NOMO-1 treated with DMSO at 0.1 percent for 48 hours (cell line): ENCODE results near the gene MARCHF10.
A peak's percentile ranks its signal among the peaks of the same experiment; 100 is the strongest.

Source experiments
- DNase-seq: peaks from one replicate; lab custom pipeline; 2025; ENCODE audit not compliant: unreplicated experiment; lab: John Stamatoyannopoulos, UW

MARCHF10 gene

GRCh38 chr17:62720126-62720850, 87.8 kb downstream of the MARCHF10 start:
- DNase-seq: peak; percentile 33

DNA sequence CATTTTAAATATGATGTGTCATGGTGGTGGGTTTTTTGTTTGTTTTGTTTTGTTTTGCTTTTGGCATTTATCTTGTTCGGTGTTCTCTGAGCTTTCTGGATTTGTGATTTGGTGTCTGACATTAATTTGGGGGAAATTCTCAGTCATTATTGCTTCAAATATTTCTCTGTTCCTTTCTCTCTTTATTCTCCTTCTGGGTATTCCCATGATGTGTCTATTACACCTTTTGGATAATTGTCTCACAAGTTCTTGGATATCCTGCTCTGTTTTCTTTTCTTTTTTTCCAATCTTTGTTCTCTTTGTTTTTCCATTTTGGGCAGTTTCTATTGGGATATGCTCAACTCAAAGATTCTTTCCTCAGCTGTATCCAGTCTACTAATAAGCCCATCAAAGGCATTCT, 88.5 kb downstream of the MARCHF10 start:
- DNase-seq: no peak

DNA sequence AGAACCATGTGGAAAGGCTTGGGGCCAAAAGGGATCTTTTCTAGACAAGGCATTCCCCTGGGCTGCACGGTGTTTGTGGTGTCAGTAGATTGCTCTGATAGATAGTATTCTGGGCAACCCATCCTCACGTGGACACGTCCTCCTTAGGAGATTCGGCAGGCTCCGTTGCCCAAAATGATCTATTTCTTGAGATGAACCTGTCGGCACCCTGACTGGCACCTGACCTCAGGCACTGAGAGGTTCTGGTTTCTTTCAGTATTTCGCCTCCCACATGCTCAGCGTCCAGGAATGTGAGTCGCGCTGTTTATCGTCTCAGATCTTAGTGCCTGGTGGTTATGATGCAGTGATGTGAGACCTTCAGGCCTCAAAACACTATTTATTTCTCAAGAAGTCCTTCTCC, 89.7 kb downstream of the MARCHF10 start:
- DNase-seq: no peak

- DNase-seq: no peak
These were observed 90.2 kb downstream of the MARCHF10 start for GRCh38 chr17:62717889-62718288.

- DNase-seq: no peak
These were observed 90.6 kb downstream of the MARCHF10 start for GRCh38 chr17:62717589-62717855.

DNA sequence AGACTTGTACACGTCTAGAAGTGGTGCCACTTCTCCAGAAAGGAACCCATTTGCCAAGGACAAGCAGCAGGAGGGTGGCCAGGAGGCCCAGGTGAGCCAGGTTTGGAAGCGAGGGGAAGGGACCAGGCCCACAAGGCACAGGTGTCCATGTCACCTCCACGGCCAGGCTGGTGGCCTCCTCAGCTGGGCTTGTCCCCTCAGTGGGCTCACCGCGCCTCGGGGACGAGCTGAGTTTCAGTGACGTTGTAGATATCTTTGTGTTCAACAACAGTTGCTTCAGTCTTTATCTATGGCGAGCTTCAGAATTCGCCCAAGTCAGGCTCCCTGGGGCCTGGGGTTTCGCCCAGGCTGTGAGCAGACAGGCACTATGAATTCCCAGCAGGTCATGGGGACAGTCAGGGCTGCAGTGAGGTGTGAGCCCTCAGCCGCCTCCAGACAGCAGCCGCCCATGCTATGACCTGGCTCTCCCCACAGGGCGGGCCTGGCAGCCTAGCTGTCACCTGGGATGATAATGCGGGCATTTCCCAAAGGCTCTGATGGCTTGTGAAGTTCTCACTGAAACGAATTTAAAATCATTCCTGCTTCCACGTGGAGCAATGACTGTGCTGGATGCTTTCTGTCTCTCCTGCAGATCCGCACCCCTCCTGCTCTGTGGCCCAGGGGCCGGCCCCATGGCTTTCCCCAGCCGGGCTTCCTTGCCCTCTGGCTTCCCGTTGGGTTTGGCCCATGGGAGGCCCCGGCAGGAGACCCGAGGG, 91.1 kb downstream of the MARCHF10 start:
- no peak for DNase-seq

GRCh38 chr17:62715882-62716390, 92.2 kb downstream of the MARCHF10 start:
- DNase-seq: no peak

DNA sequence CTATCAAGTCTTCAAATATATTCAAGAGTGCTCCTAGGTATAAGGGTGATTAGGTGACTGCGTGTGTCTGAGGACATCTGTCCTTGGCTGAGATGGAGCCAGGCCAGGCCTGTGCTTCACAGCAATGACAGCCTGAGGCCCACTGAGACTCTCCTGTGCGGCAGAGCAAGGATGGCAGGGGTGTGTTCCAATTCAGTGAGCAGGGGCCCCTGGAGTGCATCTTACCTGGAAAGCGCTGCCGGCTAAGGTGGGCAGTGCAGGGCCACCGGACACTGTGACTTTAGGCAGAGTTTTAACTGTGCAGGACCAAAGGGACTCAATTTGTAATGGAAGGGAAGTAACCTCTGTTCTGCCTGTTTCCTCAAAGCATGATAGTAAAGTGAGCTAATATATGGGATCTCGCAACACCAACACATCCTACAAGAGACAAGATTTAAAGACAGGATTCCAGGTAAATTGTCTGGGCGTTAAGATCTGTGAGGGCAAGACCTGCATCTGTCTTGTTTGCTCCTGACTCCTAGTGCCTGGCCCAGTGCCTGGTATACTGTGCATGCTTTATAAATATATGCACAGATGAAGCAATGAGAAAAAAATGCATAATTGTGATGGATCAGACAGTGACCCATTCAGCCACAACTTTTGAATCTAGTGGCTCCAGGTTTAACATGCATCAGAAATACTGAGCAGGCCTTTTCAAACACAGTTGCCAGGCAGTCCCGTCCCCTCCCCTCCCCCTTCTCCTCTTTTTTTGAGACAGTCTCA, 93.9 kb downstream of the MARCHF10 start:
- DNase-seq: no peak

GRCh38 chr17:62713086-62713881, 94.8 kb downstream of the MARCHF10 start:
- no peak for DNase-seq

- no peak for DNase-seq
These were observed 95.9 kb downstream of the MARCHF10 start for GRCh38 chr17:62712171-62712581.

GRCh38 chr17:62708587-62708986, 99.5 kb downstream of the MARCHF10 start:
- DNase-seq: no peak

DNA sequence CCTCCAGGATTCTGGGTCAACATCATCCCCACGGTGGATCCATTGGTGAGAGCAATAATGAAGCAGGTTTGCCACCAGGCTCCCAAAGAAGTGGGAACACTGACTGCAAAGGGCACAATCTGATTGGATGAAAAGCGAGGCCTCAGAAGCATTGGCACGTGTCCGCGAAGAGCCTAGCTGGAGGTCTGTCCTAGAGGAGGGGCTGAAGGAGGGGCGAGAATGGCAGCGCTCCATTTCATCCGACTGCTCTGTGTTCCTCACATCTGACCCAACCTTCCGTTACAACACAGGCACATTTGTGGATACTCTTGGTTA, 100.7 kb downstream of the MARCHF10 start:
- DNase-seq: no peak

DNA sequence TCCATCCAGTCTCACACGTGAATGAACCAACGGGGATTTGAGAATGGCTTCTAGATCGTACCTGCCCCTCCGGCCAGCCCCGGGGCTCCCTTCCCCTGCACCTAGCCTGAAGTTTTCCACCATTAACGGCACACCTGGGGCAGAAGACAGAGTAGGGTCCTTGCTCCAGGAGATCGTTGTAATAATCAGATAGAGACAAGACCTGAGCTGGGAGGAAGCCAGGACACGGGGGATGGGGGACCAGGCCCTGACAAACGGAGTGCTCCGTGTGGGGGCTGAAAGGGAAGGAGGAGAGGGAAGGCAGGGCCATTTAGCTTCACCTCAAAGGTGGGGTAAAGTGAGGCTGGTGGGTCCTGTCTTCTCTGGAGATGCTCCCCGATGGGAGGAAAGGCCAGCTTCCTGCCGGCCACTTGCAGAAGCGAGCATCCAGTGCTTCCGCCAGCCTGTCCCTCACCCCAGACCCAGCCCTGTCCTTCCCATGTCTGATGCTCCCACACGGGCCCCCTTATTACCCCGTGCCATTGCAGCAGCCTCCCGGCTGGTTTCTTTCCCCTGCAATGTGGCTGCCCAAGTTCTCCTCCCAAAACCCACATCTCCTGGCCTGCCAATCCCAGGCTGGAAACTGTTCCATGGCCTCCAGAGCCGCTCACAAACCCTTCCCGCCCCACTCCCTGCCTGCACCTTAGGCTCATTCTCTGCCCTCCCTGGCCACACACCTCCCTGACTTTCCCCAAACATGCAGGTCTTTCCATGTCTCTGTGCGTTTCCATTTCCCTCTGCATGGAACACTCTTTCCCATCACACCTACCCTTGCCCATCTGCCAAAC, 101.3 kb downstream of the MARCHF10 start:
- DNase-seq: no peak

DNA sequence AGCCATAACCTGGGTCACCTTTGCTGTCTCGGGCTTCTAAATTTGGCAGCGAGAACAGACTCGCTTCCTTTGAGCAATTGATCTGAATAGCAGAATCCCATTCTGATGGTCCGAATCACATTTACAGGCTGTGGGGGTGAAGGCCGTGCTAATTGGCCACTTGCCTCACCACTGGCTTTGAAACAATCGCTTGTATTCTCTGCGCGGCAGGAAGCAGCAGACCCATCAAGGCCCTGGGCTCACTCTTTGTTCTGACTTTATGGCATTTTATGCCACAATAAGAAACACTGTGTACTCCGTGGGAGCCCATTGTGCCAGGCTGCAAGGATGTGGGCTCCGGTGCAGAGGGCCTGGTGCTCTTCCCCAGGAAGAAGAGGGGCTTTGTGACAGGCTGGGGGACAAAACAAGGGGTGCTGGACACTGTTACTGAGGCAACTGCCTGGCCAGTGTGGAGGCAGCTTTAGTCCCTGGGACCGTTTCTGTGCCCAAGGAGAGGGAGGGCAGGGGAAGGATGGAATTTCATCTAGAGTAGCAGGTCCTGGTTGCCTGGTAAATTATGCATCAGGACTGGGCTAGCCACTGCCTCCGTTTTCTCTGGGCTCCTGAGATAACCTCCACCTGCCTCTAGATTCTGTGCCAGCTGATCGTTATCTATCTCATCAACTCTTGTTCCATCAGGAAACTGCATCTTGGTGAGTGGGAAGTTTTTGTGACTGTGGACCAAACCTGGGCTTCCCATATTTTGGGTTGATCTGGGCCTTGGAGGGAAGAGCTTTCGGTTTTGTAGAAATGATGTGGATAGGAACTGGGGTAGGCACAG, 102.1 kb downstream of the MARCHF10 start:
- no peak for DNase-seq

GRCh38 chr17:62705156-62705777, 102.8 kb downstream of the MARCHF10 start:
- DNase-seq: no peak

DNA sequence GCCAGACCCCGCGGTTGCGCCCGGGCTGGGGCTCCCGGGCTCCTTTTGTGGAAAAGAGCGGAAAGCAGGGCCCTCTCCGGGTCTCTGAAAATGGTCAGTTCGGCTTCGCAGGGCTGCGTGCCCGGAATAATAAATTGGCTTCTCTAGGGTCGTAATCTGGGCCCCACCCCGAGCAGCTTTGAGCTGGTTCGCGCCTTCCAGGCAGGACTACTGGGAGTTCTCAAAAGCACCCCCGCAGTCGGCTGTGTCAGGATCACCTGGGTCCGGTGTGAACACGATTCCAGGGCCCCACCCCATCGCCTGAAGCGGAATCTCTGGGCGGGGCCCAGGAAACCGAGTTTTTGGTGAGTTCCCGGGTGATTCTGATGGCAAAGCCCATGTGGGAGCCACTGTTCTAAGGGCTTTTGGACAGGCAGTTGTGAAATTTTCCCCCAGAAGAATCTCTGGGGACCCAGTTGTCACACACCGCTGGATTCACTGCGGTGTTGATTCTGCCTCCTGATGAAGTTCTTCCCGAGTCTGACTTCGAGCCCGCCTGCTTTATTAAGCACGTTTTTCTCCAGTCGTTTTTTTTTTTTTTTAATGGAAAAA, 103.6 kb downstream of the MARCHF10 start:
- DNase-seq: no peak

- DNase-seq: peak; percentile 37
These were observed 104.2 kb downstream of the MARCHF10 start for GRCh38 chr17:62703776-62704380.

DNA sequence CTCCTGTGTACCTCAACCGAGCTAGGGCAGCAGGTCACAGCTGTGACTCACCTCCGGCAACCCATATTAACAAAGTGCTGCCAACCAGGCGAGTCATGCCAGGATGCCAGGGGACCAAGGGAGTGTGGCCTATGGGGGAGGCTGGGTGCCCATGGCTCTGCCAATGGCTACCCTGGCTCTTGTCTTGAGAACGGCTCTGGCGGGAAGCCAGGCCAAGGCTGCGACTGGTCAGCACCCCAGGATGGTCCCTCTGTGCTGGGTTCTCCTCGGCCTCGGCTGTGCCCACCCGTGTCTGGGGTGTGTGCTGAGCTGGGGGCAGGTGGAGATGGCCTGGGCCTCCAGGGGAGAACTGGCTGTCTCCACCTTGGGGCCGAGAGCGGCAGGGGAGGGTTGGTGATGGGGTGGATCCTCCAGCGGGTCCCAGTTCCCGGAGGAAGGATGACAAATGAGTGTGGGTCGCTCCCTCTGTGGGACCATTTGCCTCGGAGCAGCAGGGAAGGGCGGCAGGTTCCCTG, 104.8 kb downstream of the MARCHF10 start:
- DNase-seq: no peak
